GM19395 (cell line): Measurements from ENCODE around the gene RUNX1.

Experiments
- ATAC-seq: cut with Tn5 transposase; IDR thresholded peaks from one replicate; pipeline ENCODE4 v1.9.1; 2021; ENCODE audit warnings: mild to moderate bottlenecking, moderate library complexity; ENCODE audit not compliant: unreplicated experiment

Gene RUNX1

DNA sequence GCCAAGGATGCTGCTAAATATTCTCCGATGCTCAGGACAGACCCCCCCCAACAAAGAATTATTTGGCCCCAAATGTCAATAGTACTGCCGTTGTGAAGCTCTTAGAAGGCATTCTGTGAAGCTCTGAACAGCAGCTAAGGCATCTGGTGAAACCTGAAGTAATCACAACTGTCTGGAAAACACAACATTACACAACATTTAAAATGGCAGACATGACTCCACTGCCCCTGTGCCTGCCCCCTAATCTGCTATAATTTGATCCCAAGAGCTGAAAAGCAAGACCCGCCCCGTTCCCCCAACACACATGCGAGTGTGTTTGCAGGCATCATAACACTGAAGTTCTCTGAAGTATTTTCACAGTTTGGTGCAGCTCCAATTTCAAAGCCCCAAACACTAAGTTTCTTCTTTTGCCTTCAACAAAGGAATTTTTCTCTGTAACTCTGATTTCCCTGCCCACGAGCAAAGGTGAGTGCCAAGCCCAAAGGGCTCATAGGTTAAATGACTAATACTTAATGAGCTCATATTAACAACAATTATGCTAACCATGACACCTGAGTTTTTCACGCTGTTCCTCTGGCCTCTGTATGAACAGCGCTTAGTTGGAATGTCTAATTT is 251.1 kb downstream of the RUNX1 start:
- ATAC-seq: no peak

DNA sequence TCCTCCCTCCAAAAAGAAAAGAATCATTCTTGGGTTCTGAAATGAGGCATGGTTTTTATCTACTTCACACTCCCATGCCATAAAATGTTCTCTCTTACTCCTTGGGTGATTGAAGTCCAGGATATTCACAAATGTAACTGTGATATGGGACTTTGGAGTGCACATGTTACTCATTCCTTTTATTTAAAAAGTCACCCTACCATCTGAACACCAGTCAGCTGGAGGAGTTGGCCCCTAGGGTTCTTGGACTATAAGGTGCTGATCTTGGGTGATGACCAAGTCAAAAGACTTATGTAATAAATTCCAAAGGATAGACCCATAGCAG is 251.9 kb downstream of the RUNX1 start:
- no peak for ATAC-seq

GRCh38 chr21:34796518-34797200 is 252.4 kb downstream of the RUNX1 start:
- ATAC-seq: no peak

- no peak for ATAC-seq
These were observed 253.4 kb downstream of the RUNX1 start for GRCh38 chr21:34795548-34796180.

DNA sequence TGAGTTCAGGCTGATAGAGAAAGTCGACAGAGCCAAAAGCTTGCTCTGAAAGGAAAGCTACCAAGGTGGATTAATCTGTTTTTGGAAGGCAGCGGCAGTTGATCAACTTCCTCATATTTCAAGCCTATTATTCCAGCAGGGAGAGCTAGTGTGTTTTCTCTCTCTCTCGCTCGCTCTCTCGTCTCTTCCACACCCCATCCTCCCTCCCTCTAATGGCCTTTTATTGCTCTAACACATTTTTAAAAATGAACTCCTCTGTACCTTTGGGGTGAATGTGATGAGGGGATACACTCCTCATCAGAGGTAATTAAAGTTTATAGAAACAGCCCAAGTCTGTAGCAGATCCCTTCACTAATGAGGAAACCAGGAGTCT is 253.9 kb downstream of the RUNX1 start:
- no peak for ATAC-seq

DNA sequence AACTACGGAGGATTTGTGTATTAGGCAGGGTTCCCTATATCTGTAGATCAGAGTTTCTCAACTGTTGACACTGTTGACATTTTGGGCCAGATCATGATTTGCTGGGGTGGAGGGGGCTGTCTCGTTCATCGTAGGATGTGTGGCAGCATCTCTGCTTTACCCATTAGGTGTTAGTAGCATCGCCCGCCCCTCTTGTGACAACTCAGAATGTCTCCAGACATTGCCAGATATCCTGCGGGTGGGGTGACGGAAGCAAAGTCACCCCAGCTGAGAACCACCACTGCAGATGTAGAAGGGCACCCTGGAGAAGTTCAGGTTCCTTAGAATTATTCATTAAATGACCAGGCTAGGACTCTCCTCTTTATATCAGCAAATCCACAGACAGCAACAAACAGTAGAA is 254.4 kb downstream of the RUNX1 start:
- ATAC-seq: no peak

DNA sequence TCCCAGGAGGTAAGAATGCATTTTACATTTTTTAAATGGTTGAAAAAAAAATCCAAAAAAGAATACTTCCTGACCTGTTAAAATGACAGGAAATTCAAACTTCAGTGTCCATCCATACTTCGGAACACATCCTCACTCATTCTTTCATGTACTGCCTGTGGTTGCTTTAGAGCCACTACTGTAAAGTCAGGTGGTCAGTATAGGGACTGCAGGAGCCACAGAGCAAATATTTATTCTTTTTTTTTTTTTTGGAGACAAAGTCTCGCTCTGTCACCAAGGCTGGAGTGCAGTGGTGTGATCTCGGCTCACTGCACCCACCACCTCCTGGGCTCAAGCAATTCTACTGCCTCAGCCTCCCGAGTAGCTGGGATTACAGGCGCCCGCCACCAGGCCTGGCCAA is 255.6 kb downstream of the RUNX1 start:
- ATAC-seq: no peak

- no peak for ATAC-seq
These were observed 256.5 kb downstream of the RUNX1 start for GRCh38 chr21:34792504-34793089.

- no peak for ATAC-seq
These were observed 257.2 kb downstream of the RUNX1 start for GRCh38 chr21:34791776-34792503.

GRCh38 chr21:34790834-34791233 is 258.3 kb downstream of the RUNX1 start:
- no peak for ATAC-seq

GRCh38 chr21:34790341-34790740 is 258.8 kb downstream of the RUNX1 start:
- ATAC-seq: no peak

GRCh38 chr21:34788879-34789278 is 260.2 kb downstream of the RUNX1 start:
- ATAC-seq: no peak

DNA sequence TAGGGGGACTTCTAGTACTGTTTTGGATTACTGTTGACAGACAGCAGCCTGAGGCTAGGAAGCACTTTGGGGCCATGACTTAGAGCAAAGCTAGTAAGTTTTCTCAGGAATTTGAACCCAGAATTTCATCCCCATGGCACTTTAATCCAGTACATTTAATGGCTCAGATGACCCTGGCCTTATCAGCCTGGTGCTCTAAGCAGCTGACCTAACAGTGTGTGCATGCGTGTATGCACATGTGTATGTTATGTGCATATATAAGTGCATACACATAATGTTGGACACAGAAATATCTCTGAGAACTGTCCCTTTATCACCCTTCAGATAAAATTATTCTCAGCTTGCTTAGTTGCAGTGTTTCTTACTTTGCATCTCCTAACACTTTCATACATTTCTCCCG is 265.3 kb downstream of the RUNX1 start:
- ATAC-seq: no peak

GRCh38 chr21:34782506-34783360 is 266.4 kb downstream of the RUNX1 start:
- ATAC-seq: no peak

DNA sequence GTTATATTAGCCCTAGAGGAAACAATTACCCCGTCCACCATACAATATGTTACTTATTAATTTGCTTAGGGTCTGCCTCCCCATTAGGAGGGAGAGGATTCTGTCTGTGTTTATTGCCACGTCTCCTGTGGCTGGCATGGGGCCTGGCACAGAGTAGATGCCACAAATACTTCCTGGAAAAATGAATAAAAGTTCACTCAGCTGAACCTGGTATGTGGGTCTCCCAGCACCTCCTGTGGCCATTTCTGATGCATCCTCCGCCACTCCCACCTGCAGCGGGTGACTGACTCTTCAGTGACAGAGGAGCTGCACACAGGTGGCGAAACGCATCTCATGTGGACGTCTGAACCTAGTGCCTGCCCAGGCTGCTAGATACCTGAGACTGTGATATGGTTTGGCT is 267.6 kb downstream of the RUNX1 start:
- ATAC-seq: no peak

DNA sequence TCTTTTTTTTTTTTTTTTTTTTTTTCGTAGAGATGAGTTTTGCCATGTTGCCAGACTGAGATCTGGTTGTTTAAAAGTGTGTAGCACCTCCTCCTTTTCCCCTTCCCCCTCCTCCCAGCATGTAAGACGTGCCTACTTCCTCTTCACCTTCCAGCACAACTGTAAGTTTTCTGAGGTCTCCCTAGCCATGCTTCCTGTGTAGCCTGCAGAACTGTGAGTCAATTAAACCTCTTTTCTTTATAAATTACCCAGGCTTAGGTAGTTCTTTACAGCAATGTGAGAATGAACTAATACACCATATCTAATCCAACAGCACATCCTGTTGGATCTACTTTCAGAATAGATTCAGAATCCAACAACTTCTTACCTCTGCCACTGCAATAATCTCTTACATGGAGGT is 269.2 kb downstream of the RUNX1 start:
- ATAC-seq: no peak

DNA sequence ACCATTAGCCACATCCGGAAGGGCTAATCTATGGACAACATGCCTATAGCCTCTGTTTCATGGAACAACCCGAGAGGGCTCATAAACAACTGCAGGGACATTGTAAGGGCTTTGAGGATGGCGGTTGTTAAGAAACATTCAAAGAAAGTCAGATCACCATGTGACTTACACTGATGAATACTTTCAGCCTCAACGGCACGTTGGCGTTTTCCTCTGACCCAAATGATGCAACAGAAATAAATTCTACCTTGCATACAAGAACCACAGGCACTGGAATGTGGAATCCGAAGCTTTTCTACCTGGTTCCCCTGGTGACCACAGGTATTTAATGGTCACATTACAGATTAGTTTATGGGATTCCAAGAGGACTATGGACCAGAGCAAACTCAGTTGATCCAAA is 273.3 kb downstream of the RUNX1 start:
- ATAC-seq: no peak

DNA sequence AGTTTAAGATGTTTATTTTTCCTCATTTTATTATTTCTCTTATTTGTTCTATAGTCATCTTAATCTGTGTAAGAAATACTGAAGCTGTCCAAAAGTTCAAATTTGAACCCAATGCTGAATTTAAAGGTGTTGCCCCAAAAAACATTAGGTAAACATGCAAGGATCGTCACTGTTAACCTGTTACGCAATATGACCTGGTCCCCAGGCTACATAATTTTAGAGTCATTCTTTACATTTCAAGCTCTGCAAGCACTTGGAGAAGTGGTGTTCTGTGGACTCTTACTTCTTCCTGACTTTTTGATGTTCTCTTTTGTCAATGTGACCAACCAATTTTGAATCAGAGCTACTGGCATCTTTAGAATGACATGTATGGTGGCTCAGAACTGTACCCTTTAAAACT is 274.4 kb downstream of the RUNX1 start:
- no peak for ATAC-seq

DNA sequence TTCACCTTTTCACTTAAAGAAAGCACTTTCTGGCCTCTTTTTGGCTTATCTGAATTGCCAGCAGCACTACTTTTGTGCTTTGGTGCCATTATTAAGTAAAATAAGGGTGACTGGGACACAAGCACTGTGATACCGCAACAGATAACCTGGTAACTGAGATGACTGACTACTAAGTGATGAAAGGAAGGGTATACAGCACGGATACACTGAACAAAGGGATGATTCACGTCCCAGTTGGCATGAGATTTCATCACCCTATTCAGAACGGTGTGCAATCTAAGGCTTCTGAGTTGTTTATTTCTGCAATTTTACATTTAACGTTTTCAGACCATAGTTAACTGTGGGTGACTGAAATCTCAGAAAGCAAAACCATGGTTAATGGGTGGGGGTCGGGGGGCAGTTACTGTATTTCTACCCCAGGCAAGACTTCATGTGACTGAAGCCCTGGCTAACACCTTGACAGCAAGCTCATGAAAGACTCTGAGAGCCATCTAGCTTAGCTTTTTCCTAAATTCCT is 277.5 kb downstream of the RUNX1 start:
- no peak for ATAC-seq

- no peak for ATAC-seq
These were observed 278.5 kb downstream of the RUNX1 start for GRCh38 chr21:34770576-34770975.
